Ishikawa (cell line): ENCODE results near the gene KLHL8.

Experiments used
- EP300 ChIP-seq: IDR thresholded peaks from 2 replicates; pipeline ENCODE4 v1.6.1; 2012; ENCODE audit warnings: borderline replicate concordance
- FOXM1 ChIP-seq: IDR thresholded peaks from 2 replicates; pipeline ENCODE4 v1.6.1; 2012; ENCODE audit warnings: low read depth, borderline replicate concordance
- USF1 ChIP-seq: IDR thresholded peaks from 2 replicates; pipeline ENCODE4 v1.6.1; 2012

DNA sequence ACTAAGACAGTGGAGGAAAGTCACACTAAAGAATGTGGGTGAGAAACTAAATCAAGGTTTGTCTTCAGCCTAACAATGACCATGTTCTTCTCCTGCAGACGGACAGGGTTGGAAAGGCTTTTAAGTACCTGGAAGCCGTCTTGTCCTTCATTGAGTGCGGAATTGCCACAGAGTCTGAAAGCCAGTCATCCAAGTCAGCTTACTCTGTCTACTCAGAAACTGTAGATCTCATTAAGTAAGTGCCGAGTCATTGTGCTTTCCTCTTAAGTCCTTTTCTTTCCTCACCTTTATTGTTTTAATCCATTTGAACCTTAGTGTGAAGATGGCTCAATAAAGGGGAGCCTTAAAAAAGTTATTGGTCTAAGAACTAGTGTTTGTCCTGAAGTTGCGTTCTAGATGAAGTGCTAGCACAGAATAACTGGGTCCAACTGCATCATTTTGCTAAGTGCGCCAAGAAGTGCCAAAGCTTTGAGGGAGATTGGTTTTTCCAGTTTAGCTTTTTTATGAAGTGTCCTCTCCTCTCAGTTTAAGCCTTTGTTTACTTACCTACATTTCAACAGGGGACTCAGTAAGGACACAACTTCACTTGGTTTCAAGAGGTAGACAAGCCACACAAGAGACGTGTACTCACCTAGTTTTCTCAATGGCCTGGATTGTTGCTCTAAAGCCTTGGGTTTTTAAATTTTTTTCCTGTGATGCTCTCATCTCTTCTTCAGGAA is 89.3 kb downstream of the KLHL8 start:
- TF ChIP-seq EP300 = no peak
- no peak for TF ChIP-seq USF1
- TF ChIP-seq FOXM1 = no peak
